Hematopoietic multipotent progenitor cell treated with erythropoietin and hydrocortisone succinate and interleukin-3 and kit ligand, for 8 days (in vitro differentiated cells): Measurements from ENCODE around the gene HRK.
A peak's percentile ranks its signal among the peaks of the same experiment; 100 is the strongest.
"Not testable (repeated sequence)": the region's sequence is repeated elsewhere in the genome, so short reads cannot be mapped to it uniquely, and the experiment has no call there.

Experiments
- DNase-seq: peaks from one replicate; pipeline ENCODE4 v3.0.0-alpha.2; 2015

The HRK gene

DNA sequence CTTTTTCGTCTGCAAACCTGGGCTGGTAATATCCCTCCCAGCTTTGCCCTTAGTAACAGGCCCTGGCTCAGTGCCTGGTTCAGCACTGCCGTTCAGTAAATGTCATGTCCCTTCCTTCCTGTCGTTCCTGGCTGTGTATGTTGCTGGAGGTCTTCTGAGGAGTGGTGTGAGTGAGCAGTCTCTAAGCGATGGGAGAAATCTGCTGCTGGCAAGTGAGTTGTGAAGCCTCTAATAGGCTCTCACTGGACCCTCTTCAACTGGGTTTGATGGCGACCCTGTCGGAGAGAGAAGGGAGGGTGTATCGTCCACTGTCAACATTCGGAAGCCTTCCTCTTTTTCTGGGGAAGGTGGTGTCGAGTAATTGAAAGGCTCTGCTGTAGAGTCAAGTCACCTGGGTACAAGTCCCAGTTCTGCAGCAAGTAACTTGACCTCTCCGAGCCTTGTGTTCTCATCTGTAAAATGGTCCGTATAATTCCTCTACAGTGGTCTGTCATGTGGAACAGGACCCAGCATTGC, 62.8 kb downstream of the HRK start:
- DNase-seq = peak; percentile 59

DNA sequence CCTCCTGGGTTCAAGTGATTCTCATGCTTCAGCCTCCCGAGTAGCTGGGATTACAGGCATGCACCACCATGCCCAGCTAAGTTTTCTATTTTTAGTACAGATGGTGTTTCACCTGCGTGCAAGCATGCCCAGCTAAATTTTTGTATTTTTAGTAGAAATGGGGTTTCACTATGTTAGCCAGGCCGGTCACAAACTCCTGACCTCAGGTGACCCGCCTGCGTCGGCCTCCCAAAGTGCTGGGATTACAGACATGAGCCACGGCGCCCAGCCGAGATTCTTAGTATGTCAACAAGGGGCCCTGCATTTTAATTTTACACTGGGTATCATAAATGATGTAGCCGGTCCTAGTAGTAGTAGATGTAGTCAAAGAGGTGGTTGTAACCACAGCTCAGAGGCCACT, 66.5 kb downstream of the HRK start:
- not testable (repeated sequence) for DNase-seq

DNA sequence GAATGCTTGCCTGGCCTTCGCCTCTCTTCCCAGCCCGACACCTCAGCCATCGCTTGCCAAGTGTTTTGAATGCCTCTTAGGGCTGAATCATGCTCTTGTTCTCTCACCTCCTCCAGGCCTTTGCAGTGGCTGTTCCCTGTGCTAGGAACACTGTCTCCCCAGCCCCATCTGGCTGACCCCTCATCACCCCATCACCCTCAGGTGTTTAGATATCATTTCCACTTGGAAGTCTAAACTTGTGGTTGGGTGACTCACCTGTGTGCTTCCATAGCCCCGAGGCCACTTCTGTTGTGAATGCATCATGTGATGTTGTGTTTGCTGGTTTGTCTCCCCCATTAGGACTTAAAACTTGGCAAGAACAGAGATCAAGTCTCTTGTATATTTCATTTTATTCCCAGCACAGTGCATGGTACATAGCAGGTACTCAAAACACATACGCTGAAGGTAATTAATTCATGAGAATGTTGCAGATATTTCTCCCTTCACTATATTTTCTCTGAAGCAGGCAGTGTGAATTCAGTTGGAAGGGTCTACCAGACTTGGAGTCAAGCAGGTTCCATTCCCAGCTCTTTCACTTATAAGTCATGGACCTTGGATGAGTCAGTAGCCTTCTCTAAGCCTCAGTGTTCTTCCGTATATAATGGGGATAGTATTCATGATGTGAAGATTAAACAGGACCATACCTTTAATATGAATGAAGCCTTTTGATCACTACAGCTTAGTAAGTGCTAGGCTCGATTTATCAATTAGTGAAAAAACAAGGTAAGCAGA, 67.8 kb downstream of the HRK start:
- no peak for DNase-seq

DNA sequence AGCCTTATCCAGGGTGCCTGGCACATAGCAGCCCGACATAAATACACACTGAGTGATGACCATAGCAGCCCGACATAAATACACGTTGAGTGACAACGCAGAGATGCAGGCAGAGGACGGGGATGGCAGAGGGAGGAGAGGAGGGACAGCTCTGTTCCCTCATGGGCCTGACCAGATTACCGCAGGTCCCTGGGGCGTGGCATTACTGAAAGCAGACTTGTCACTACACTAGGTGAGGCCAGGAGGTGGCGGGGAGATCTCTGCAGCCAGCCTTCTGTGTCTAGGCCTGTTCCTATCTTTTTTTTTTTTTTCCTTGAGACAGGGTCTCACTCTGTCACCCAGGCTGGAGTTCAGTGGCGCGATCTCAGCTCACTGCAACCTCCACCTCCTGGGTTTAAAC, 69.0 kb downstream of the HRK start:
- no peak for DNase-seq

DNA sequence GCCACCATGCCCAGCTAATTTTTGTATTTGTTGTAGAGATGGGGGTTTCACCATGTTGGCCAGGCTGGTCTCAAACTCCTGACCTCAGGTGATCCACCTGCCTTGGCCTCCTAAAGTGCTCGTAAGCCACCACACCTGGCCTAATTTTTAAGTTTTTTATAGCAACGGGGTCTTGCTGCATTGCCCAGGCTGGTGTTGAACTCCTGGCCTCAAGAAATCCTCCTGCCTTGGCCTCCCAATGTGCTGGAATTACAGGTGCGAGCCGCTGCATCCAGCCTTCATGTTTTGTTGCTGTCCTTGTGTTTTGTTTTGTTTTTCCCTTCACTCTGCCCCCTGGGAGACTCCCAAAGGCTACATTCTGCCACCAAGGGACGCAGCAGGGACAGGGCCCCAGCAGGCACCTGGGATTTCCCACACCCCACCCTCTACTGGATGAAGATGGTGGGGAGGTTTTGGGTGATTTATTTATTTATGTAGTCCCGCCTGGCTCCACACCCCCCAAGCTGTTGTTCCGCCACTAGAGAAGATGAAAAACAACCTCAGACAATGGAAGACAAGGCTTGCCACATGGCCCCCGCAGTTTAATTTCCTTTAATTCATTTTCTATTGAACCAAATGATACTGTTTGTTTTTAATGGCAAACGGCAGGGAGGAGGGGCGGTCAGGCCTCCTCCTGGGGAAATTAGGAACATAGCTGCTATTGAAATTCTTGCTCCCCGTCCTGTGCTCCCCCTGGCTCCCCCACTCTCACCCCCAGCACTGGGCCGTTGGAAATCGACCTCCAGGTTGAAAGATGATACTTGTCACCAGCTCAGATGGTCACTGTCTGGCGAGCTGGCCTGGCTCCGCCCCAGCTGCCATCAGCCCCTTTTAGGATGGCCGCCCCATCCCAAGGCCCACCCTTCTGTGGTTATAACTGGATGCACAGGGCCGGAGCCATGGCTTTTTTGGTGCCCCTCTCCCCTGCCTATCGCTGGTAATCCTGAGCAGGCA, 72.8 kb downstream of the HRK start:
- no peak for DNase-seq

GRCh38 chr12:116807546-116807945, 73.7 kb downstream of the HRK start:
- DNase-seq = no peak

GRCh38 chr12:116806845-116807440, 74.3 kb downstream of the HRK start:
- DNase-seq = no peak
